GM08714 (cell line): Measurements from ENCODE around the gene OSBPL2.

ENCODE experiments used
- H3K4me3 ChIP-seq: fragments of 200-500 bp; sonication (Bioruptor generic); 2 replicates; pipeline ENCODE4 v1.5.1; 2014; ENCODE audit warnings: mild to moderate bottlenecking, low read length, inconsistent platforms
- ZNF274 ChIP-seq: IDR thresholded peaks from 2 replicates; pipeline ENCODE4 v1.6.1; 2012; ENCODE audit warnings: mild to moderate bottlenecking, low read depth, low read length

Gene OSBPL2

DNA sequence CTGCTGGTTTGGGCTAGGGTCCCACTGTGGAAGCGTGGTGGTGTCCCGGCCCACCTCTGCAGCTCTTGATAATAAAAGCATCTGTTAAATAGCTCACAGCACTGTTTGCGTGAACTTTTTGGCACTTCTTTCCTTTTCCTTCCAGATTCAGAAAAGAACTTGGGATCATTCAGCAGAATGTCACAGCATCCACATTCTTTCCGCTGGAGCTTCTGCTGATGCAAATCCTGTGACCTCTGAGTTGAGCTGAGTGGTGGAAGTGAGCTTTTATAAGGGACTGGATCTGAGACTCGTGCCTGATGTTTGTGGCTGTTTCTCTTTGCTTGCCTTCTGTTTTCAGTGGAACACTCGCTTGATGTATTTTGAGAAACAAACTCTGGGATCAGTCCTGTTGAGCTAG, 3.9 kb downstream of the OSBPL2 start:
- no peak for TF ChIP-seq ZNF274

DNA sequence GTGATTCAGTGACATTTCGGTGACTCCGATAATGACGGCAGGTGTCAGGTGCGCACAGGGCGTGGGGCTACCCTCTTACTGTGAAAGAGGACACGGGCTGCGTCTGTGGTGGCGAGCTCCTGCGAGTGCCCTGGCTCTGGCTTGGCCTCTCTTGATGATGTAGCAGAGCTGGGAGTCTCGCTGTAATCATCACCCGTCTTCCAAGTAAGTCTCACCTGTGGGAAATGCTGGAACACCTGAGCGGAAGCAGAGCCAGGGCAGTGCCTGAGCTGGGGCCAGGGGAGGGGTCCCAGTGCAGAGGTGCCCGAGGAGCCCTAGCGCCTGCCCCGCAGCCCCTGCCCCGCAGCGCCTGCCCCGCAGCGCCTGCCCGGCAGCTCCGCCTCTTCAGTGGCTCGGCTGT, 4.8 kb downstream of the OSBPL2 start:
- no peak overlapping the region for H3K4me3 ChIP-seq
- no peak for TF ChIP-seq ZNF274

More for the DNA sequence above, 3.9 kb downstream of the OSBPL2 start:
- H3K4me3 ChIP-seq = no peak overlapping the region

DNA sequence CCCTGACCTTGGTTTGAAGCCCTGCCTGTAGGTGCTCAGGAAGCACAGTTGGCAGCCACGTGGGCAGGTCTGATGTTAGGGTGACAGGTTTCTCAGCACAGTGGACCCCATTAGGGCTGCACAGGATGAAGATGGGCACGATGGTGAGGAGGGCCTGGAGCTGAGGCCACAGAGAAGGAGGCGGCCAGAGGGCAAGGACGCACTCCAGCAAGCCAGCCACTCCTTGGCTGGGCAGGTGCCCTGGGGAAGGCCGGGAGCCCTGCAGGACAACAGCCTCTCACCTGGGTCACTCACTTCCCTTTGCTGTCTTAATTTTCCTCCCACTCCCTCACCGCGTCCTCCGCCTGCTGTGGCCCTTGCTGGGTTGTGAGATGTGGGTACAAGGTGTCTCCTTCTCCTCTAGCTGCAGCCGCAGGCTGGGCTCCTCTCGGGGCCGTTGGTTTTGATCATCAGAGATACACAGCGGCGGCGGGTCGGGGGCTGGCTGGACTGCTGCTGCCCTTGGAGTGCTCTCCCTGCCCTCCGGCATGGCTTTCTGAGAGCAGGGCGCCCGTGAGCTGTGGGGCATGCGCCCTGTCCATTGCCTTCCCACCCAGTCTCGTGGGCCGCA, 5.7 kb downstream of the OSBPL2 start:
- no peak overlapping the region for H3K4me3 ChIP-seq
- no peak for TF ChIP-seq ZNF274

- no peak for TF ChIP-seq ZNF274
Observed at GRCh38 chr20:62244644-62245108, 6.4 kb downstream of the OSBPL2 start.

DNA sequence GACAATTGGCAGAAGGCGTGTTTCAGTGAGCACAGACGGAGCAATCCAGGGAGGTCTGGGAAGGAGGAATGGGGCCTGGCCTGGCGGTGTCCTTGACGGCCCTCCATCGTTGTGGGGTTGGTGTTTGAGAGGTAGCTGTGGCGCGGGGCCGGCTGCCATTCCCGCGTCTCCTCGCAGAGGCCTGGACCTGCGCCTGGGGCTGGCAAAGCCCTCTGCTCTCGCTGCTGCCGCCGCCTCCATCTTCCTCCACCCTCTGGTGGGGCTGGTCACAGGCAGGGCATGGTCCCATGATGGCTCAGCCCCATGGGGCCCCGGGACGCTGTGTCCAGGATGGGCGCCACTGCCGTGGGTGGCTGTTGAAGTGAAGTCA, 7.6 kb downstream of the OSBPL2 start:
- no peak overlapping the region for H3K4me3 ChIP-seq
- no peak for TF ChIP-seq ZNF274

More at GRCh38 chr20:62244644-62245108, 6.4 kb downstream of the OSBPL2 start:
- H3K4me3 ChIP-seq = no peak overlapping the region

GRCh38 chr20:62246431-62246830, 8.1 kb downstream of the OSBPL2 start:
- TF ChIP-seq ZNF274 = no peak

GRCh38 chr20:62246872-62247652, 8.7 kb downstream of the OSBPL2 start:
- H3K4me3 ChIP-seq = no peak overlapping the region
- no peak for TF ChIP-seq ZNF274

More at GRCh38 chr20:62246431-62246830, 8.1 kb downstream of the OSBPL2 start:
- no peak overlapping the region for H3K4me3 ChIP-seq

GRCh38 chr20:62248890-62249560, 10.7 kb downstream of the OSBPL2 start:
- no peak for TF ChIP-seq ZNF274
- H3K4me3 ChIP-seq = no peak overlapping the region

GRCh38 chr20:62252342-62252966, 14.1 kb downstream of the OSBPL2 start:
- no peak overlapping the region for H3K4me3 ChIP-seq
- no peak for TF ChIP-seq ZNF274

GRCh38 chr20:62253398-62253797, 15.1 kb downstream of the OSBPL2 start:
- no peak for TF ChIP-seq ZNF274
- no peak overlapping the region for H3K4me3 ChIP-seq

- no peak for TF ChIP-seq ZNF274
Observed at GRCh38 chr20:62254021-62254724, 15.9 kb downstream of the OSBPL2 start.

DNA sequence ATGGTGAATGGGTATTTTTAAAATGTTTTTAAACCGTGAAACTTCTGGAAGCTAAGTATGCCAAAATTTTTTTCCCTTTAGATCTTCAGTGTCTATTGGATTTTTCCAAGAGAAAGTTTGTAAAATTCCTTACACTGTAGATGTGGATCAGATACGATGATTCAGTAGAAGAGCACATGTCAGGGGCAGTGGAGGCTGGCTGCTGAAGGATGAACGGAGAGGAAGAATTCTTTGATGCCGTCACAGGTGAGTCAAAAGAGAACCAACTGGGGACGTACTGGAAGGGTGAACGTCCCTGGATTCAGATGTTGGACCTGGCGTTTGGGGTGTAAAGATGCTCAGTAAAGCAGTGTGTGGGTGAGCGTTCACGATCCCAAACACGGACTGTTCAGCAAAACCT, 17.7 kb downstream of the OSBPL2 start:
- H3K4me3 ChIP-seq = no peak overlapping the region
- TF ChIP-seq ZNF274 = no peak

More at GRCh38 chr20:62254021-62254724, 15.9 kb downstream of the OSBPL2 start:
- H3K4me3 ChIP-seq = no peak overlapping the region

DNA sequence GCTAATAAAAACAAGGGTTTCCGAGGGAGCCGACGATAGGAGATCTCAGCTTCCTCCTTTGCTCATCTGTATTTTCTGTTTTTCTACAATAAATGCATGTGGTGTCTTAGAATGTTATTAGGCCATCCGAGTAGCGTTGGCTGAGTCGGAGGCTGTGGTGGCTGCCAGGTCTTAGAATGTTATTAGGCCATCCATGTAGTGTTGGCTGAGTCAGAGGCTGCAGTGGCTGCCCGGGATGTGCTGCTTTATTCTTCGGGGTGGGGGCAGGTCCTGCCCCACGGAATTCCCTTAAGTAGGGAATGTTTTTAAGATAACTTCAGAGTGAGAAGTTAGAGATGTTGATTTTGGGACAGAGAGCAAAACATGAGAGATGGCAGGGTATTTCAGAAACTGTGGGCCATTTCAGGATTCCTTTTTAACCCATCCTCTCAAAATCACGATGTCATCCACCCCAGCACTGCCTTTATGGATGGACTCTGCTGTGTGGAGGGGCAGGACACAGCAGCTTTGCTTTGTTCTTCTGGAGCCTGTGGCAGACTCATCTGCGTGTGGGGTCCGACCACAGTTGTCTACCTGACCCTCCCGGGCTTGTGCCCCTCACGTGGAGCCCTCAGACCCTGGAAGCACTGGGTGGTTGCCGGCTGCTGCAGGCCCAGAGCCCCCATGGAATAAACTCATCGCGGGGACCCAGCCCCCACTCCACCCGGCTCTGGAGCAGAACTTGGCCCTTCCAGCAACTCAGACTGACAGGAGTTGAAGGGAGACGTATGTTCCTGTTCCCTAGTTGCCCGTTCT, 20.4 kb downstream of the OSBPL2 start:
- no peak overlapping the region for H3K4me3 ChIP-seq
- TF ChIP-seq ZNF274 = no peak
